A549 treated with AZD2906 at 1 μM for 4 hours (cell line): Measurements from ENCODE around the gene CEBPA. TPM values are rescaled to one million over a fixed set of nuclear protein-coding genes. Genes with fewer than 3 reads are reported as not detected.

Experiments used
- total RNA-seq: library from RNA; stranded (reverse); fragments of 200-300 nt; extraction: Qiagen RNA extraction; gene quantifications from 5 replicates; pipeline ENCODE4 v1.2.3, GENCODE V29; 2022

CEBPA gene
- total RNA-seq: 5.4 to 9.4 TPM (median 9.1 TPM) in 5 replicates

DNA sequence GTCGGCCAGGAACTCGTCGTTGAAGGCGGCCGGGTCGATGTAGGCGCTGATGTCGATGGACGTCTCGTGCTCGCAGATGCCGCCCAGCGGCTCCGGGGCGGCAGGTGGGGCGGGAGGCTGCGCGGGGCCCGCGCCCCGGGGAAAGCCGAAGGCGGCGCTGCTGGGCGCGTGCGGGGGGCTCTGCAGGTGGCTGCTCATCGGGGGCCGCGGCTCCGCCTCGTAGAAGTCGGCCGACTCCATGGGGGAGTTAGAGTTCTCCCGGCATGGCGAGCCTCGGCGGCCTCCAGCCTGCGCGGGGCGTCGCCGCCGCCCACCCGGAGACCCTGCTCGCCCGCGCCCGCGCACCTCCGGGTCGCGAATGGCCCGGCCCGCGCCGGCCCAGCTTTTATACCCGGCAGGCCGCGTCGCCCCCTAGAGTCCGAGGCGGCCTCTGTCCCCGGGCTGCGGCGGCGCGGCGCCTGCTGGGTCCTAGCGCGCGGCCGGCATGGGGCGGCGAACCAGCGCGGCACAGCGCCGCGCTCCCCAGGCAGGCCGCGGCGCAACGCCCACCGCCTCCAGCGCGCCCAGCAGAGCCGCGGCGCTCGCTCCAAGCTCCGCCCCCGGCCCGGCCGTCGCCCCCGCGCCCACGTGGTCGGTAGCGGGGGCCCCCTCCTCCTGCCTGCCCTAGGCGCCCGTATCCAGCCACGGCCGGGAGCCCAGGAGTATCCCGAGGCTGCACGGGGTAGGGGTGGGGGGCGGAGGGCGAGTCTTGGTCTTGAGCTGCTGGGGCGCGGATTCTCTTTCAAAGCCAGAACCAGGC lies at the start of gene CEBPA:
Gene CEBPA (minus strand): TSS at position 360 of the 799 bp plus-strand sequence. CDS start 120 bp downstream, at position 240.

Other genes with a start within 250 kb of the CEBPA start
- 40.8 to 49.6 TPM (median 44.1 TPM) in 5 replicates for gene RHPN2, start 237.6 kb downstream of the CEBPA start, total RNA-seq
- gene GPATCH1, start 221.4 kb downstream of the CEBPA start, total RNA-seq: 12.7 to 14.8 TPM (median 13.4 TPM) in 5 replicates
- gene WDR88, start 170.4 kb downstream of the CEBPA start, total RNA-seq: 0.20 to 0.28 TPM (median 0.21 TPM) in 3 of 5 replicates, not detected in the others
- gene LRP3, start 108.2 kb downstream of the CEBPA start, total RNA-seq: 31.4 to 56.6 TPM (median 52.8 TPM) in 5 replicates
- gene SLC7A10, start 76.7 kb downstream of the CEBPA start, total RNA-seq: 0.09 to 0.15 TPM (median 0.12 TPM) in 5 replicates
- 37.8 to 41.6 TPM (median 40.1 TPM) in 5 replicates for gene CEBPG, start 71.2 kb upstream of the CEBPA start, total RNA-seq
- 114 to 128 TPM (median 123 TPM) in 5 replicates for gene PEPD, start 219.3 kb upstream of the CEBPA start, total RNA-seq